HepG2 (cell line): Measurements from ENCODE around the gene UROS. TPM values are rescaled to one million over a fixed set of nuclear protein-coding genes. Genes with fewer than 3 reads are reported as not detected.
A peak's percentile ranks its signal among the peaks of the same experiment; 100 is the strongest.

Experiments
- CBX1 ChIP-seq: IDR thresholded peaks from one replicate; pipeline ENCODE4 v1.6.1; 2016; ENCODE audit warnings: antibody characterized with exemption, low read depth
- CEBPB ChIP-seq: IDR thresholded peaks from 2 replicates; pipeline ENCODE4 v1.6.1; 2011; ENCODE audit warnings: low read depth, low read length, improper control_type of control experiment, borderline replicate concordance
- CENPX ChIP-seq: sonication (generic); formaldehyde crosslinking; IDR thresholded peaks from 2 replicates; pipeline ENCODE4 v1.9.0; 2021; ENCODE audit warnings: mild to moderate bottlenecking, missing genetic modification reagents, moderate library complexity
- ESRRA ChIP-seq: sonication (generic); formaldehyde crosslinking; IDR thresholded peaks from 2 replicates; pipeline ENCODE4 v1.5.1; 2020; ENCODE audit warnings: mild to moderate bottlenecking, low read depth, missing genetic modification reagents
- EZH2 ChIP-seq: conservative IDR thresholded peaks from 2 replicates; pipeline ENCODE4 v1.6.1; 2012; ENCODE audit warnings: mild to moderate bottlenecking, low read depth, low read length, moderate library complexity
- FOXA1 ChIP-seq, 2 experiments: fragments of 450-650 bp in 1 of 2; sonication (generic) in 1 of 2; formaldehyde crosslinking in 1 of 2; IDR thresholded peaks; 2 replicates each; pipeline versions ENCODE4 v1.4.0 to v1.6.1; 2016 to 2020; ENCODE audit warnings: missing genetic modification reagents in 1 of 2
- FOXK1 ChIP-seq: sonication (generic); formaldehyde crosslinking; IDR thresholded peaks from 2 replicates; pipeline ENCODE4 v1.4.0; 2020; ENCODE audit warnings: low read depth, missing genetic modification reagents, borderline replicate concordance
- HDAC6 ChIP-seq: fragments of 200-600 bp; sonication (generic); IDR thresholded peaks from 2 replicates; pipeline ENCODE4 v1.7.0; 2017; ENCODE audit warnings: mild to moderate bottlenecking, antibody characterized with exemption, low read length, low read depth
- HMGA1 ChIP-seq: sonication (generic); formaldehyde crosslinking; conservative IDR thresholded peaks from 2 replicates; pipeline ENCODE4 v1.4.0; 2020; ENCODE audit warnings: missing genetic modification reagents
- KLF13 ChIP-seq: sonication (generic); formaldehyde crosslinking; IDR thresholded peaks from 2 replicates; pipeline ENCODE4 v1.4.0; 2020; ENCODE audit warnings: mild to moderate bottlenecking, missing genetic modification reagents
- KLF16 ChIP-seq, 2 experiments: sonication (generic) in 1 of 2; formaldehyde crosslinking in 1 of 2; IDR thresholded peaks; 2 replicates each; pipeline versions ENCODE4 v1.6.1 to v1.8.0; 2016 to 2023; ENCODE audit warnings: missing genetic modification reagents in 2 of 2, missing compliant biosample characterization in 1 of 2
- MAFK ChIP-seq, 2 experiments: IDR thresholded peaks in 1 of 2; conservative IDR thresholded peaks in 1 of 2; 2 replicates each; pipeline ENCODE4 v1.6.1; 2011; ENCODE audit warnings: improper control_type of control experiment in 2 of 2, low read length in 2 of 2
- NR2F2 ChIP-seq: IDR thresholded peaks from 2 replicates; pipeline ENCODE4 v1.6.1; 2012; ENCODE audit warnings: low read depth, inconsistent platforms, borderline replicate concordance
- POGZ ChIP-seq: sonication (generic); formaldehyde crosslinking; IDR thresholded peaks from 2 replicates; pipeline ENCODE4 v1.4.0; 2020; ENCODE audit warnings: mild to moderate bottlenecking, missing genetic modification reagents
- RCOR2 ChIP-seq: IDR thresholded peaks from 2 replicates; pipeline ENCODE4 v1.6.1; 2016; ENCODE audit warnings: missing biosample characterization, missing genetic modification reagents
- RERE ChIP-seq: IDR thresholded peaks from 2 replicates; pipeline ENCODE4 v1.6.1; 2016; ENCODE audit warnings: low read depth, missing genetic modification reagents, missing compliant biosample characterization
- SRSF1 ChIP-seq: fragments of 200-400 bp; formaldehyde crosslinking; optimal IDR thresholded peaks from 2 replicates; pipeline ENCODE3; 2017; ENCODE audit warnings: mild to moderate bottlenecking, low read depth, low read length, moderate library complexity
- TP53 ChIP-seq: sonication (generic); formaldehyde crosslinking; conservative IDR thresholded peaks from 2 replicates; pipeline ENCODE4 v1.4.0; 2020; ENCODE audit warnings: missing genetic modification reagents
- YEATS4 ChIP-seq: sonication (generic); formaldehyde crosslinking; IDR thresholded peaks from 2 replicates; pipeline ENCODE4 v1.4.0; 2020; ENCODE audit warnings: missing genetic modification reagents, borderline replicate concordance
- ZHX1 ChIP-seq: sonication (generic); formaldehyde crosslinking; IDR thresholded peaks from 2 replicates; pipeline ENCODE4 v1.8.1; 2022; ENCODE audit warnings: low read depth, mild to moderate bottlenecking, missing genetic modification reagents
- ZIK1 ChIP-seq: sonication (generic); formaldehyde crosslinking; IDR thresholded peaks from 2 replicates; pipeline ENCODE4 v1.5.0; 2020; ENCODE audit warnings: mild to moderate bottlenecking, low read depth, missing genetic modification reagents, borderline replicate concordance
- ZNF260 ChIP-seq: sonication (generic); formaldehyde crosslinking; IDR thresholded peaks from 2 replicates; pipeline ENCODE4 v1.4.0; 2020; ENCODE audit warnings: missing genetic modification reagents, low read depth, mild to moderate bottlenecking, borderline replicate concordance
- ZNF883 ChIP-seq: sonication (generic); formaldehyde crosslinking; IDR thresholded peaks from 2 replicates; pipeline ENCODE4 v1.5.1; 2020; ENCODE audit warnings: mild to moderate bottlenecking, missing genetic modification reagents; ENCODE audit errors: not compliant biosample characterization
- polyA plus RNA-seq, 8 experiments: library from polyadenylated mRNA; depleted of rRNA in 3 of 8; stranded (reverse) in 7 of 8; unstranded in 1 of 8; fragments of >200 nt; fragmentation: Illumina TruSeq in 4 of 8; extraction: Trizol in 4 of 8; gene quantifications; 2 replicates each; pipeline versions ENCODE4 v1.2.1 to v1.2.3, GENCODE V29; 2011 to 2016; ENCODE audit warnings: low read depth in 4 of 8, missing spikeins in 1 of 8, mixed read lengths in 1 of 8; ENCODE audit not compliant: insufficient read depth in 1 of 8
- total RNA-seq, 5 experiments: library from RNA; depleted of rRNA; stranded (reverse); fragments of >200 nt; fragmentation: Illumina TruSeq; extraction: Trizol; gene quantifications; 2 replicates each; pipeline ENCODE4 v1.2.3, GENCODE V29; 2016; ENCODE audit warnings: low read depth in 1 of 5

UROS gene
- total and polyA plus RNA-seq, 2 of the 13 experiments (the other 11 are each of a cell fraction or from before 2014, with no cell fraction given), result 14.8 to 49.9 TPM

GRCh38 chr10:125797994-125798662, 24.9 kb downstream of the UROS start (continued):
- TF ChIP-seq MAFK (conservative IDR thresholded peaks at IDR 0.05 in 1 of 2, IDR thresholded peaks at IDR 0.05 in 1 of 2; ENCODE audit: low read length in 2 of 2) (no peak), ZNF260 (no peak), RCOR2 (CRISPR knock-in tag) (no peak), ZNF883 (no peak), HDAC6 (no peak), TP53 (CRISPR knock-in tag) (no peak), CENPX (CRISPR knock-in tag) (no peak), CBX1 (no peak), EZH2 (no peak), HMGA1 (CRISPR knock-in tag) (no peak), SRSF1 (no peak), RERE (CRISPR knock-in tag) (no peak), NR2F2 (no peak), POGZ (CRISPR knock-in tag) (no peak), ZIK1 (no peak), KLF13 (CRISPR knock-in tag) (no peak), FOXK1 (peak; percentile 36; the same call in 1 of the 2 replicates), FOXA1 (IDR thresholded peaks at IDR 0.05) (no peak), FOXA1 (CRISPR knock-in tag; IDR thresholded peaks at IDR 0.05) (0 out of 2 replicates have a peak, but pooled peaks have one; percentile 6), ESRRA (CRISPR knock-in tag) (no peak), KLF16 (CRISPR knock-in tag; IDR thresholded peaks at IDR 0.05) (no peak), CEBPB (no peak), ZHX1 (CRISPR knock-in tag) (no peak), YEATS4 (CRISPR knock-in tag) (no peak)
